Right atrium auricular region (tissue), 2 donors: ENCODE data around the gene CACNA1B. TPM values are rescaled to one million over a fixed set of nuclear protein-coding genes. Genes with fewer than 3 reads are reported as not detected.

Source experiments
- DNase-seq: peaks from one replicate; pipeline ENCODE4 v3.0.0-alpha.2; 2019; ENCODE audit warnings: low spot score
- H3K27ac ChIP-seq, 2 donors: fragments of 200-600 bp; sonication (generic); 1 replicate in 1 of 2; 2 replicates in 1 of 2; pipeline ENCODE4 v1.5.1; 2016 to 2019
- H3K27me3 ChIP-seq, 2 donors: fragments of 200-600 bp; sonication (generic); one replicate each; pipeline versions ENCODE4 v1.5.1 to v1.6.0; 2017 to 2019
- H3K36me3 ChIP-seq: fragments of 200-600 bp; sonication (generic); one replicate; pipeline ENCODE4 v1.5.1; 2016
- H3K4me1 ChIP-seq, 2 donors: fragments of 200-600 bp; sonication (generic); one replicate each; pipeline versions ENCODE4 v1.5.1 to v1.6.0; 2017 to 2019
- H3K4me3 ChIP-seq, 2 donors: fragments of 200-600 bp; sonication (generic); 1 replicate in 1 of 2; 2 replicates in 1 of 2; pipeline ENCODE4 v1.5.1; 2017 to 2019; ENCODE audit warnings: mild to moderate bottlenecking in 1 of 2, moderate library complexity in 1 of 2
- H3K9me3 ChIP-seq, 2 donors: fragments of 200-600 bp; sonication (generic); one replicate each; pipeline ENCODE4 v1.5.1; 2019
- CTCF ChIP-seq, 2 donors: fragments of 200-600 bp; sonication (generic); IDR thresholded peaks; one replicate each; pipeline ENCODE4 v1.5.1; 2019; ENCODE audit warnings: antibody characterized with exemption in 2 of 2
- total RNA-seq, 2 donors: library from RNA; depleted of rRNA; stranded (reverse); fragments of >200 nt; gene quantifications; one replicate each; pipeline ENCODE4 v1.1.0, GENCODE V29; 2016

The CACNA1B gene
- total RNA-seq, 2 donors from 2014 or later = 0.04 to 0.41 TPM

DNA sequence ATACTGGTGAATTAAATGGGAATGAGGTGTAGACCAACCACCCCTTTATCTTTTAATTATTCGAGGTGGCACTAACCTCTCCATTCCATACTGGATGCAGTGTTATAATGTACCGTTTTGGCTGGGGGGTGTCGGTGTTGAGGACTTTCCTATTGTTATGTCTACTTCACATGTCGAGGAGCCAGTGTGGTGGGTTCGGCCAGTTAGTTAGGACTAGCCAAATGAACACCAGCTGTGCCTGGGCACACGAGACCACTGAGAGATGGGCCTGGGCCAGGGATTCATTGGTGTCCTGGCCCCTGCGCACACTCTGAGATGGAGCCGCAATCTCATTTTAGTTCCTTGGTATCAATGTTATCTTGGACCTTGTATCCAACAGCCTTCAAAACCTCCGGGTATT, 186.2 kb downstream of the CACNA1B start:
- no peaks in the 10 kb centered on the region for H3K9me3 ChIP-seq
- TF ChIP-seq CTCF (IDR thresholded peaks at IDR 0.05) = no peak
- no peaks in the 10 kb centered on the region for H3K36me3 ChIP-seq
- H3K4me1 ChIP-seq = no peaks in the 10 kb centered on the region
- no peak overlapping the region for H3K4me3 ChIP-seq
- H3K27me3 ChIP-seq = no peaks in the 10 kb centered on the region
- DNase-seq = no peak
- H3K27ac ChIP-seq = no peak overlapping the region

GRCh38 chr9:138064547-138064946, 187.0 kb downstream of the CACNA1B start:
- DNase-seq = no peak
- Histone ChIP-seq H3K27me3 (no peaks in the 10 kb centered on the region), H3K9me3 (no peaks in the 10 kb centered on the region), H3K4me1 (no peaks in the 10 kb centered on the region), H3K27ac (no peak overlapping the region), H3K4me3 (no peak overlapping the region), H3K36me3 (no peaks in the 10 kb centered on the region)
- TF ChIP-seq CTCF (IDR thresholded peaks at IDR 0.05) = no peak

- Histone ChIP-seq H3K4me3 (no peak overlapping the region), H3K4me1 (no peaks in the 10 kb centered on the region), H3K9me3 (no peaks in the 10 kb centered on the region), H3K36me3 (no peaks in the 10 kb centered on the region), H3K27me3 (no peaks in the 10 kb centered on the region), H3K27ac (no peak overlapping the region)
- no peak for TF ChIP-seq CTCF (IDR thresholded peaks at IDR 0.05)
- no peak for DNase-seq
Measured at GRCh38 chr9:138065287-138065686, 187.7 kb downstream of the CACNA1B start.

GRCh38 chr9:138066049-138066448, 188.5 kb downstream of the CACNA1B start:
- no peaks in the 10 kb centered on the region for H3K36me3 ChIP-seq
- H3K27me3 ChIP-seq = no peaks in the 10 kb centered on the region
- H3K9me3 ChIP-seq = no peaks in the 10 kb centered on the region
- DNase-seq = no peak
- H3K4me3 ChIP-seq = no peak overlapping the region
- no peak overlapping the region for H3K27ac ChIP-seq
- no peak for TF ChIP-seq CTCF (IDR thresholded peaks at IDR 0.05)
- H3K4me1 ChIP-seq = no peaks in the 10 kb centered on the region

GRCh38 chr9:138067613-138068367, 190.2 kb downstream of the CACNA1B start:
- Histone ChIP-seq H3K36me3 (no peaks in the 10 kb centered on the region), H3K27me3 (no peaks in the 10 kb centered on the region), H3K4me3 (no peak overlapping the region), H3K27ac (no peak overlapping the region), H3K4me1 (no peaks in the 10 kb centered on the region), H3K9me3 (no peaks in the 10 kb centered on the region)
- no peak for DNase-seq
- TF ChIP-seq CTCF (IDR thresholded peaks at IDR 0.05) = no peak

GRCh38 chr9:138068601-138069035, 191.0 kb downstream of the CACNA1B start:
- DNase-seq = no peak
- no peak overlapping the region for H3K27ac ChIP-seq
- no peaks in the 10 kb centered on the region for H3K36me3 ChIP-seq
- H3K4me3 ChIP-seq = no peak overlapping the region
- no peak for TF ChIP-seq CTCF (IDR thresholded peaks at IDR 0.05)
- no peaks in the 10 kb centered on the region for H3K27me3 ChIP-seq
- no peaks in the 10 kb centered on the region for H3K4me1 ChIP-seq
- H3K9me3 ChIP-seq = no peaks in the 10 kb centered on the region
